VCaP (cell line): ENCODE measurements around the gene PAQR4.

Experiments used
- H3K27ac ChIP-seq: fragments of 450-650 bp; 2 replicates; pipeline ENCODE4 v1.5.1; 2017
- TF ChIP-seq, protein P1 (sequence below): fragments of 450-650 bp; conservative IDR thresholded peaks from 2 replicates; pipeline ENCODE4 v1.5.1; 2017; ENCODE audit warnings: mild to moderate bottlenecking, moderate library complexity

Gene PAQR4

DNA sequence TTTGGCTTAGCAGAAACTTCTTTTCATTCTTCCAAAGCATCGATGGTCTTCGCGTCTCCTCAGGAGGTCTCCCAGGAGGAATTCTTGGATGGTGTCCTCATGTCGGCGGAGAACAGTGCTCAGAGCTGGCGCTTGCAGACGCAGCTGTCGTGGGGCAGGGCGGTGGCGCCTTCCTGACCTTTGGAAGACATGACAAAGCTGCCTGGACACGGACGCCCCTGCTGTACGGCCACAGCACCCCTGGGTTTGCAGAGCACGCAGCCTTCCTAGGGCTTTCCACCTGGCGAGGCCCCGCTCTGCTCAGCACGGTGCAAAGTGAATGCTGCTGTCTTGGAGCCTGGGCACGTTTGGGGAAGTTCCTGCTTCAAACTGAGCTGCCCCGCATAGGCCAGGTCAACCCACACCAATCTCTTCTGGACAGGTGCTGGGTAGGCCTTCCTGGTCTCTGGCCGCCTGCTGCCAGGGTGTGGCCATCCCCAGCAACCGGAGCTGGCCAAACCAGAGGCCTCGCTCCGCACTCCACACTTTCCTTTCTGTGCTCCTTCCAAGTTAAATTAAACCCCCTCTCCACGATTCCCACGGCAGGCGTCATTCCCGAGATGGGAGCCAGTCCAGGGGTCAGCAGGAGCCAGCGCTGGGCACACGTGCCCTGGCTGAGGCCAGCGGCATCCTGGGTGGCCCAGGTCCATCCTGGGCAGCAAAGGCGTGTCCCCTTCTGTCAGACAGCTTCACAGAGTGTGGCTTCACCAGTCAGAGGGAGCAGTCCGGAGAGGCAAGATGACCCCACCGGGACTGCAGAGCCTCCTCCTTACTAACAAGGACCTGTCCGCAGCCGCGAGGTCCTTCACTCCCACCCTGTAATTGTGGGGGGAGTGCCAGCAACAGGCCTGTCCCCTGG, 20.1 kb upstream of the PAQR4 start:
- TF ChIP-seq, protein P1, sequence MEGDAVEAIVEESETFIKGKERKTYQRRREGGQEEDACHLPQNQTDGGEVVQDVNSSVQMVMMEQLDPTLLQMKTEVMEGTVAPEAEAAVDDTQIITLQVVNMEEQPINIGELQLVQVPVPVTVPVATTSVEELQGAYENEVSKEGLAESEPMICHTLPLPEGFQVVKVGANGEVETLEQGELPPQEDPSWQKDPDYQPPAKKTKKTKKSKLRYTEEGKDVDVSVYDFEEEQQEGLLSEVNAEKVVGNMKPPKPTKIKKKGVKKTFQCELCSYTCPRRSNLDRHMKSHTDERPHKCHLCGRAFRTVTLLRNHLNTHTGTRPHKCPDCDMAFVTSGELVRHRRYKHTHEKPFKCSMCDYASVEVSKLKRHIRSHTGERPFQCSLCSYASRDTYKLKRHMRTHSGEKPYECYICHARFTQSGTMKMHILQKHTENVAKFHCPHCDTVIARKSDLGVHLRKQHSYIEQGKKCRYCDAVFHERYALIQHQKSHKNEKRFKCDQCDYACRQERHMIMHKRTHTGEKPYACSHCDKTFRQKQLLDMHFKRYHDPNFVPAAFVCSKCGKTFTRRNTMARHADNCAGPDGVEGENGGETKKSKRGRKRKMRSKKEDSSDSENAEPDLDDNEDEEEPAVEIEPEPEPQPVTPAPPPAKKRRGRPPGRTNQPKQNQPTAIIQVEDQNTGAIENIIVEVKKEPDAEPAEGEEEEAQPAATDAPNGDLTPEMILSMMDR: no peak
- H3K27ac ChIP-seq: no peak overlapping the region

DNA sequence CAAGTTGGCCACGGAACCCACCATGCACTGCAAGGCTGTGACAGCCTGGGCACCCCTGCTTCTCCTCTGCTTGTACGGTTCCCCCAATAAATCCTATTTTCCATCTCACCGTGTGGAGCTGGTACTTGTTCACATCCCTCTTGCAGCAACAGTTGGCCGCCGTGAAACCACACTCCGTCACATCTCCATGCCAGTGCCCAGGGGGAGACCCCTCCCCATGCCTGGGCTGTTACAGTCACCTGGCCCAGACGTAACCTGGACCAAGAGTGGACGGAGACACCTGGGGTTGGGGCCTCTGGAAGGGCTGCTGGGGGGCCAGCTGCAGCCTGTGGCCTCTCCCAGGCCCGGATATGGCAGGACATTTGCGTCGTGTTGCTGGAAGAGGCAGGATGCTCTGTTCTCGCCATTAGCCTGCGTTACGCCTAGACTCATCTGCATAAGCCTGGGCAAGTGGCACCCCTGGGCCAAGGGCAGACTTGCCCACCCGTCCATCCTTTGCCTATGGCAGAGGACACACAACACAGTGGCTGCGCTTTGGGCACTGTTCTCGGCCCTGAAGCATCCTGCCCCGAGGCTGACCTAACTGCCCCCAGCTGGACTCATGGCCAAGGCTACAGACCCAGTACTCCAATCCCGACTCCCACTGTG, 19.3 kb upstream of the PAQR4 start:
- TF ChIP-seq, protein P1: no peak

DNA sequence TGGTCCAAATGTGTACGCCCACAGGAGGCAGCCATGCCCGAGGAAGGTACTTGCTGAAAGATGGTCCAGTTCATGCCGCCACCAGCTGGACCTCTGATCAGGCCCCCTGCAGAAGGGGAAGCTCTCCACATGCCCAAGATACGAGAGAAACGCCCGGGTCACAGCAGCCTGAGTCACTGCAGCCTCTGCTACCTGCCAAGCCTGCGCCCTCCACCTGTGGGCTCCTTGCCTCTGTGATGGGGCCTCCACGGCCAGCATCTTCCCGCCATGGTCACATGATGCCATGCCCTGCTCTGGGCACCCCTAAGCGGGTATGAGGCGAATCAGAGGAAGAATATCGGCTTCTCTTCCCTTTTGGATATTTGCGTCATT, 18.8 kb upstream of the PAQR4 start:
- TF ChIP-seq, protein P1: no peak
- H3K27ac ChIP-seq: no peak overlapping the region

More for the DNA sequence above, 19.3 kb upstream of the PAQR4 start:
- no peak overlapping the region for H3K27ac ChIP-seq

GRCh38 chr16:2950773-2951172, 18.4 kb upstream of the PAQR4 start:
- no peak overlapping the region for H3K27ac ChIP-seq

DNA sequence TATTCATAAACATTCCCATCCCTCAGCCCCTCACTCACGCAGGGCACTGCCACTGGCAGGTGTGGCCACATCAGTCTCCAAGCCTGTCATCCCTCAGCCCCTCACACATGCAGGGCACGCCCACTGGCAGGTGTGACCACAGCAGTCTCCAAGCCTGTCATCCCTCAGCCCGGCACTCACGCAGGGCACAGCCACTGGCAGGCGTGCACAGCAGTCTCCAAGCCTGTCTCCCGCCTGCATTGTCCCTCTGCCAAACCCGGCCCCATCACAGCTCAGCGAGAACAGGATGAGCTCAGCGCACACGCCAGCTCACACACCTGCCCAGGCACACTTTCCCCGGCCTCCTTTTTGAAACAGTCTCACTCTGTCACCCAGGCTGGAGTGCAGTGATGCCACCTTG, 16.5 kb upstream of the PAQR4 start:
- TF ChIP-seq, protein P1: no peak
- H3K27ac ChIP-seq: no peak overlapping the region

More at GRCh38 chr16:2950773-2951172, 18.4 kb upstream of the PAQR4 start:
- TF ChIP-seq, protein P1: no peak

DNA sequence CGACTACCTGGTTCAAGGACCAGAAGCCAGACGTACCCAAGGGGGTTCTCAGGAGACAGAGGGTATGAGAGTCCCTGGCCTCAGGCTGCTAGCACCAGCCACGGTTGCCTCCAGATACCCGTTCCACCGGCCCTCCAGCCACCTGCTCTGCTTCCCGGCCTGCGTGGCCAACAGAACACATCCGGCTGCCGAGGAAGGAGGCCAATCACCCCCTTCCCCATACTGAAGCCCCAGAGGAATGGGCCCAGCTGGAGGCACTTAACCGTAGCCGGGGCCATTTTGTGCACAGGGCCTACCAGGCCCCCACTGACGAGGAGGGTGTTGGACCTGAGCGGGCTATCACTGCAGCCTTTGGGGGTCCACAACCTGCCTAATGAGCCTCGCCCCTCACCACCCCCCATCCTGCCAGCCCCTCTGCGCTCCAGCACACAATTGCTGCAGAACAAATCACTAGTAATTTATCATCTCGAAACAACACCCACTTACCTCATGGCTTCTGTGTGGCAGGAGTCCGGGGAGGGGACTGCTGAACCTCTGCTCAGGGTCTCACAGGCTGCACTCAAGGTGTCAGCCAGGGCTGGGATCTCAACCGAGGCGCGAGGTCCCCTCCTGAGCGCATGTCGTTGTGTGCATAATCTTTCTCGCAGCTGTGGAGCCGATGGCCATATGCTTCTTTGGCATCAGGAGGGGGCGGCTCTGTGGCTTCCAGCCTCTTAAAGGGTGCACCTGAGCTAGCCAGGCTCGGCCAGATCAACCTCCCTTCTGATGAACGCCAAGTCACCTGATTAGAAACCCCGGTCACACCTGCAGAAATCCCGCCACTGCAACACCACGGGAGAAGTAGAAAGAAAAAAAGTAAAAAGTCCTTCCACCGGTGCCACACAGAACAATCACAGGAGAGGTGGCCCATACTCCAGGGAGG, 15.2 kb upstream of the PAQR4 start:
- TF ChIP-seq, protein P1: no peak
- no peak overlapping the region for H3K27ac ChIP-seq
